H9 (cell line): ENCODE results near the gene LEKR1. TPM values are rescaled to one million over a fixed set of nuclear protein-coding genes. Genes with fewer than 3 reads are reported as not detected.

ENCODE experiments used
- DNase-seq: peaks from one replicate; pipeline ENCODE4 v3.0.0-alpha.2; 2017
- H2AFZ ChIP-seq: one replicate; pipeline ENCODE4 v1.6.1; 2013; ENCODE audit warnings: mild to moderate bottlenecking, low read length, control low read depth, moderate library complexity
- H2AK5ac ChIP-seq: 2 replicates; pipeline ENCODE4 v1.6.1; 2013; ENCODE audit warnings: low read length, control low read depth, mixed read lengths; ENCODE audit not compliant: insufficient read length
- H2BK120ac ChIP-seq: one replicate; pipeline ENCODE4 v1.6.1; 2013; ENCODE audit warnings: low read depth, mild to moderate bottlenecking, low read length, control low read depth, inconsistent platforms; ENCODE audit not compliant: poor library complexity, severe bottlenecking
- H2BK12ac ChIP-seq: 2 replicates; pipeline ENCODE4 v1.6.1; 2013; ENCODE audit warnings: low read length, control low read depth, mixed read lengths, low read depth; ENCODE audit not compliant: insufficient read length
- H2BK15ac ChIP-seq: 2 replicates; pipeline ENCODE4 v1.6.1; 2013; ENCODE audit warnings: low read depth, low read length, control low read depth
- H2BK20ac ChIP-seq: one replicate; pipeline ENCODE4 v1.6.1; 2013; ENCODE audit warnings: low read depth, mild to moderate bottlenecking, low read length, control low read depth, inconsistent platforms; ENCODE audit not compliant: poor library complexity, severe bottlenecking
- H2BK5ac ChIP-seq: 2 replicates; pipeline ENCODE4 v1.6.1; 2013; ENCODE audit warnings: low read length, control low read depth, mixed read lengths; ENCODE audit not compliant: insufficient read length
- H3K14ac ChIP-seq: 2 replicates; pipeline ENCODE4 v1.6.1; 2013; ENCODE audit warnings: low read length, control low read depth; ENCODE audit not compliant: insufficient read depth
- H3K18ac ChIP-seq: 2 replicates; pipeline ENCODE4 v1.6.1; 2013; ENCODE audit warnings: low read depth, mild to moderate bottlenecking, mixed read lengths, low read length, control low read depth; ENCODE audit not compliant: insufficient read length
- H3K23ac ChIP-seq: 2 replicates; pipeline ENCODE4 v1.6.1; 2013; ENCODE audit warnings: low read length, control low read depth, mixed read lengths, low read depth; ENCODE audit not compliant: insufficient read length
- H3K23me2 ChIP-seq: 2 replicates; pipeline ENCODE4 v1.6.1; 2013; ENCODE audit warnings: low read depth, mild to moderate bottlenecking, mixed read lengths, low read length, control low read depth; ENCODE audit not compliant: insufficient read length, poor library complexity, severe bottlenecking
- H3K27ac ChIP-seq: 2 replicates; pipeline ENCODE4 v1.5.1; 2013; ENCODE audit warnings: low read length, control low read depth, mixed read lengths, low read depth; ENCODE audit not compliant: insufficient read length
- H3K27me3 ChIP-seq: 2 replicates; pipeline ENCODE4 v1.6.1; 2013; ENCODE audit warnings: low read length, control low read depth, inconsistent platforms; ENCODE audit not compliant: insufficient read depth
- H3K4ac ChIP-seq: 2 replicates; pipeline ENCODE4 v1.6.1; 2013; ENCODE audit warnings: low read depth, mild to moderate bottlenecking, control low read depth, inconsistent platforms, low read length, moderate library complexity
- H3K4me1 ChIP-seq: 2 replicates; pipeline ENCODE4 v1.6.1; 2013; ENCODE audit warnings: low read length, control low read depth, inconsistent platforms; ENCODE audit not compliant: insufficient read depth
- H3K4me2 ChIP-seq: 2 replicates; pipeline ENCODE4 v1.6.1; 2013; ENCODE audit warnings: low read length, control low read depth, mixed read lengths; ENCODE audit not compliant: insufficient read length, insufficient read depth
- H3K56ac ChIP-seq: 2 replicates; pipeline ENCODE4 v1.6.1; 2013; ENCODE audit warnings: low read depth, mild to moderate bottlenecking, mixed read lengths, low read length, control low read depth; ENCODE audit not compliant: insufficient read length
- H3K79me1 ChIP-seq: 2 replicates; pipeline ENCODE4 v1.6.1; 2013; ENCODE audit warnings: low read depth, mild to moderate bottlenecking, moderate library complexity, low read length, control low read depth, inconsistent platforms; ENCODE audit not compliant: insufficient read depth, poor library complexity, severe bottlenecking
- H3K79me2 ChIP-seq: 2 replicates; pipeline ENCODE4 v1.6.1; 2013; ENCODE audit warnings: low read length, control low read depth, inconsistent platforms; ENCODE audit not compliant: insufficient read depth
- H3K9ac ChIP-seq: 2 replicates; pipeline ENCODE4 v1.6.1; 2013; ENCODE audit warnings: low read length, control low read depth, mixed read lengths; ENCODE audit not compliant: insufficient read length; ENCODE audit errors: extremely low read depth
- H3K9me3 ChIP-seq: one replicate; pipeline ENCODE4 v1.6.1; 2013; ENCODE audit warnings: low read depth, low read length, inconsistent platforms; ENCODE audit not compliant: control insufficient read depth
- H3T11ph ChIP-seq: one replicate; pipeline ENCODE4 v1.6.1; 2013; ENCODE audit warnings: mild to moderate bottlenecking, low read length, control low read depth, inconsistent platforms
- H4K20me1 ChIP-seq: one replicate; pipeline ENCODE4 v1.6.1; 2013; ENCODE audit not compliant: control insufficient read depth, insufficient read length, insufficient read depth
- H4K5ac ChIP-seq: 2 replicates; pipeline ENCODE4 v1.6.1; 2013; ENCODE audit warnings: low read depth, mild to moderate bottlenecking, mixed read lengths, low read length, control low read depth; ENCODE audit not compliant: insufficient read length
- H4K8ac ChIP-seq: replicated peaks from 2 replicates; pipeline ENCODE4 v1.6.1; 2013; ENCODE audit warnings: low read length, control low read depth, mixed read lengths, low read depth; ENCODE audit not compliant: insufficient read length
- H4K91ac ChIP-seq: 2 replicates; pipeline ENCODE4 v1.6.1; 2013; ENCODE audit warnings: low read depth, mild to moderate bottlenecking, moderate library complexity, mixed read lengths, low read length, control low read depth; ENCODE audit not compliant: insufficient read length
- H3K27ac Mint-ChIP-seq, 3 experiments: 2 replicates in 2 of 3; 3 replicates in 1 of 3; pipeline ENCODE4 v1.8.0; 2020 to 2021; ENCODE audit warnings: mixed read lengths in 3 of 3, mild to moderate bottlenecking in 1 of 3, moderate library complexity in 1 of 3
- H3K27me3 Mint-ChIP-seq: 2 replicates; pipeline ENCODE4 v1.8.0; 2021; ENCODE audit warnings: low read depth, mild to moderate bottlenecking, moderate library complexity, mixed read lengths
- H3K36me3 Mint-ChIP-seq, 3 experiments: 2 replicates in 2 of 3; 3 replicates in 1 of 3; pipeline ENCODE4 v1.8.0; 2020 to 2021; ENCODE audit warnings: low read depth in 3 of 3, mixed read lengths in 3 of 3; ENCODE audit not compliant: insufficient read depth in 1 of 3
- H3K4me1 Mint-ChIP-seq, 2 experiments: 2 replicates each; pipeline ENCODE4 v1.8.0; 2020; ENCODE audit warnings: mixed read lengths in 2 of 2
- H3K4me3 Mint-ChIP-seq, 2 experiments: 2 replicates in 1 of 2; 3 replicates in 1 of 2; pipeline ENCODE4 v1.8.0; 2020 to 2021; ENCODE audit warnings: mild to moderate bottlenecking in 2 of 2, mixed read lengths in 2 of 2, moderate library complexity in 1 of 2
- H3K9me3 Mint-ChIP-seq, 2 experiments: 2 replicates in 1 of 2; 3 replicates in 1 of 2; pipeline ENCODE4 v1.8.0; 2020; ENCODE audit warnings: mild to moderate bottlenecking in 2 of 2, mixed read lengths in 2 of 2, moderate library complexity in 1 of 2
- CTCF ChIP-seq: fragments of 200-600 bp; sonication (generic); conservative IDR thresholded peaks from 3 replicates; pipeline ENCODE4 v1.8.0; 2021; ENCODE audit warnings: antibody characterized with exemption, mild to moderate bottlenecking
- WGBS: extraction: QIAGEN DNeasy Blood & Tissue Kit; methylation state at CpG from one replicate; pipeline ENCODE4 v1.1.7; 2013; ENCODE audit warnings: missing lambda C conversion rate, low lambda C conversion rate, mixed read lengths; ENCODE audit not compliant: insufficient read length; ENCODE audit errors: extremely low coverage; 5-methylcytosine and 5-hydroxymethylcytosine counted together
- total RNA-seq: library from RNA; stranded (reverse); gene quantifications from 2 replicates; pipeline ENCODE4 v1.2.1, GENCODE V29; 2021

Gene LEKR1
- total RNA-seq, 1 experiment from 2014 or later, result not detected

- no peak overlapping the region for H4K91ac ChIP-seq
- H3K9me3 Mint-ChIP-seq, result no peaks in the 10 kb centered on the region
- H3K79me1 ChIP-seq, result no peaks in the 10 kb centered on the region
- no peaks in the 10 kb centered on the region for H3K79me2 ChIP-seq
- H4K5ac ChIP-seq, result no peak overlapping the region
- H3K23me2 ChIP-seq, result no peaks in the 10 kb centered on the region
- no CpG with 5 or more reads among the region's 2 CpGs for WGBS
- no peak overlapping the region for H2BK15ac ChIP-seq
- no peaks in the 10 kb centered on the region for H3K9me3 ChIP-seq
- no peak overlapping the region for H4K8ac ChIP-seq
- H3K4me1 ChIP-seq, result no peaks in the 10 kb centered on the region
- H2BK5ac ChIP-seq, result no peak overlapping the region
- H2BK120ac ChIP-seq, result no peak overlapping the region
- no peak for TF ChIP-seq CTCF
- H3K27me3 Mint-ChIP-seq, result no peaks in the 10 kb centered on the region
- H3K18ac ChIP-seq, result no peak overlapping the region
- no peak overlapping the region for H3K56ac ChIP-seq
- H3K4me1 Mint-ChIP-seq, result peaks cover 6 to 11% of the 10 kb centered on the region in 2 experiments; a peak in 2 of 4 replicates
- H3K27me3 ChIP-seq, result no peaks in the 10 kb centered on the region
- peak overlapping the region in 1 of 3 experiments; percentile 4; a peak in 1 of 7 replicates for H3K27ac Mint-ChIP-seq
- H3K14ac ChIP-seq, result no peak overlapping the region
- H3K4me2 ChIP-seq, result no peak overlapping the region
- H3K9ac ChIP-seq, result no peak overlapping the region
- H3K4me3 Mint-ChIP-seq, result no peak overlapping the region
- H3K27ac ChIP-seq, result no peak overlapping the region
- H2BK20ac ChIP-seq, result no peak overlapping the region
- H3K36me3 Mint-ChIP-seq, result no peaks in the 10 kb centered on the region
- no peaks in the 10 kb centered on the region for H4K20me1 ChIP-seq
- H2AK5ac ChIP-seq, result no peak overlapping the region
- H3T11ph ChIP-seq, result no peak overlapping the region
- no peak overlapping the region for H3K4ac ChIP-seq
- no peak overlapping the region for H3K23ac ChIP-seq
- no peak for DNase-seq
- H2AFZ ChIP-seq, result no peak overlapping the region
- peak overlapping the region; percentile 73 for H2BK12ac ChIP-seq
Observed at GRCh38 chr3:156792945-156793344, 33.2 kb upstream of the LEKR1 start.
